ENCODE results near the gene EEA1. TPM values are rescaled to one million over a fixed set of nuclear protein-coding genes. Genes with fewer than 3 reads are reported as not detected.

The EEA1 gene
- total RNA-seq, 1 donor from 2014 or later = 19.6 TPM

DNA sequence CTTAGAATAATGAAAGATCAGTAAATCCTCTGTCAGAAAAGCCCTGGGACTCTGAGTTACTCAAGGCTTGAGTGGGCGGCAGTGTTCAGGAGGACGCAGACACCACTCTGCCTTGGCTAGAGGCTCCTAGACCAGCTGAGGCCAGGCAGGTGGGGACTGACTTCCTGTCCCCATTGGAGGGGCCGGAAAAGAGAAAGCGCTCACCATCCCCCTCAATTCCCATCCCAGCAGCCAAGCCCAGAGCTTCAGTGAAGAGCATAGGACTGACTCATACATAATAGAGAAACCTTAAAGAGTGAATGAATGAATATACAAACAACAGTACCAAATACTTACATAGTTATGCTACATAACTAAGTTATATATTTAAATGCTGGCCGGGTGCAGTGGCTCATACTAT is 164.3 kb downstream of the EEA1 start:
- DNase-seq (ENCODE audit: low spot score, unreplicated experiment) = no peak
- H3K27me3 Mint-ChIP-seq = no peaks in the 10 kb centered on the region
- peaks cover 8% of the 10 kb centered on the region for H3K4me1 Mint-ChIP-seq (ENCODE audit: low read depth)
- no peaks in the 10 kb centered on the region for H3K36me3 Mint-ChIP-seq (ENCODE audit: insufficient read depth)
- TF ChIP-seq, protein P1, sequence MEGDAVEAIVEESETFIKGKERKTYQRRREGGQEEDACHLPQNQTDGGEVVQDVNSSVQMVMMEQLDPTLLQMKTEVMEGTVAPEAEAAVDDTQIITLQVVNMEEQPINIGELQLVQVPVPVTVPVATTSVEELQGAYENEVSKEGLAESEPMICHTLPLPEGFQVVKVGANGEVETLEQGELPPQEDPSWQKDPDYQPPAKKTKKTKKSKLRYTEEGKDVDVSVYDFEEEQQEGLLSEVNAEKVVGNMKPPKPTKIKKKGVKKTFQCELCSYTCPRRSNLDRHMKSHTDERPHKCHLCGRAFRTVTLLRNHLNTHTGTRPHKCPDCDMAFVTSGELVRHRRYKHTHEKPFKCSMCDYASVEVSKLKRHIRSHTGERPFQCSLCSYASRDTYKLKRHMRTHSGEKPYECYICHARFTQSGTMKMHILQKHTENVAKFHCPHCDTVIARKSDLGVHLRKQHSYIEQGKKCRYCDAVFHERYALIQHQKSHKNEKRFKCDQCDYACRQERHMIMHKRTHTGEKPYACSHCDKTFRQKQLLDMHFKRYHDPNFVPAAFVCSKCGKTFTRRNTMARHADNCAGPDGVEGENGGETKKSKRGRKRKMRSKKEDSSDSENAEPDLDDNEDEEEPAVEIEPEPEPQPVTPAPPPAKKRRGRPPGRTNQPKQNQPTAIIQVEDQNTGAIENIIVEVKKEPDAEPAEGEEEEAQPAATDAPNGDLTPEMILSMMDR (IDR thresholded peaks at IDR 0.05; ENCODE audit: unreplicated experiment) = no peak
- no peak overlapping the region for H3K4me3 Mint-ChIP-seq (ENCODE audit: low read depth)
- no peaks in the 10 kb centered on the region for H3K9me3 Mint-ChIP-seq (ENCODE audit: low read depth)
- no peak overlapping the region for H3K27ac Mint-ChIP-seq

DNA sequence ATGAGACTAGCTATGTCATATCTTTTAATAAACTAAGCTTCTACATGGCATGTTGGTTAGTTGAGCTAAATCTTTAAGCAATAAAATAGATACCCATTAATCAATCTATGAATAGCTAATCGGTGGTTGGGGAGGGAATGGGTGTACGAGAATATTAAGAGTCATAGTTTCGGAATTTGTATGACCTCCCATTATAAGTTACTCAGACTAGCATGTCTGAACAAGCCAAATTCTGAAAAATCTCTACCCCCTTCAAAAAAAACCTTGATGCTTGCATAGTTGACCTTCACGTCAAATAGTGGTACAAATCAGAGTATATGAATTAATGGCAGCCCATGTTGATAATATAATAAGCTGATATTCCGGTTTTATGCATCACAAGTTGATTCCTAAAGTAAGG is 166.3 kb downstream of the EEA1 start:
- Mint-ChIP-seq H3K9me3 (ENCODE audit: low read depth) (no peaks in the 10 kb centered on the region), H3K4me3 (ENCODE audit: low read depth) (no peak overlapping the region), H3K36me3 (ENCODE audit: insufficient read depth) (no peaks in the 10 kb centered on the region), H3K27me3 (no peaks in the 10 kb centered on the region), H3K27ac (no peak overlapping the region), H3K4me1 (ENCODE audit: low read depth) (peaks cover 4% of the 10 kb centered on the region)
- DNase-seq (ENCODE audit: low spot score, unreplicated experiment) = no peak
- TF ChIP-seq, protein P1 (IDR thresholded peaks at IDR 0.05; ENCODE audit: unreplicated experiment) = no peak

DNA sequence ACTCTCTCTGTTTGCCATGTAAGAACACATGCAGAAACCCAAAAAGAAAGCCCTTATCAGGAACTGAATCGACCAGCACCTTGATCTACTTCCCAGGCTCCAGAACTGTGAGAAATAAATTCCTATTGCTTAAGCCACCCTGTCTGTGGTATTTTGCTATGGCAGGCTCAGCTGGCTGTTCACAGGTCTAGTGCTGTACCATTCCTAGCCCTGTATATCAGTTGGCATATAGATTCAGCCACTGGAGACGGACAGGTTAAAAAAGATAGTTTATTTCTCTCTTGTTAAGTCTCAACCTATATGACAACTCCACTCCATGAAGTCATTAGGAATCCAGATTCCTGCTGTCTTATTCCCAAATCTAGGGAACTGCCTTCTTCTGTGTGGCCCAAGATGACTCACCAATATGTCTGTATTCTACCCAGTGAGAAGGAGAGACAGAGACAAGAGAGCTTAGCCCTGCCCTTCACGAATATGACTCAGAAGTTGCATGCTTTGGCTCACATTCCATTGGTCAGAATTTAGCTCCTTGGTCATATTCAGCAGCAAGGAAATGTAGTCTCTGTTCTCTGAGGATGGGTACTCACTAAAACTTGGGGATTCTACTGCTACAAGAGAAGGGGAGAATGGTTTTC is 169.3 kb downstream of the EEA1 start:
- Mint-ChIP-seq H3K4me3 (ENCODE audit: low read depth) (no peak overlapping the region), H3K9me3 (ENCODE audit: low read depth) (no peaks in the 10 kb centered on the region), H3K4me1 (ENCODE audit: low read depth) (no peaks in the 10 kb centered on the region), H3K27me3 (no peaks in the 10 kb centered on the region), H3K36me3 (ENCODE audit: insufficient read depth) (no peaks in the 10 kb centered on the region), H3K27ac (no peak overlapping the region)
- DNase-seq (ENCODE audit: low spot score, unreplicated experiment) = no peak
- TF ChIP-seq, protein P1 (IDR thresholded peaks at IDR 0.05; ENCODE audit: unreplicated experiment) = no peak

DNA sequence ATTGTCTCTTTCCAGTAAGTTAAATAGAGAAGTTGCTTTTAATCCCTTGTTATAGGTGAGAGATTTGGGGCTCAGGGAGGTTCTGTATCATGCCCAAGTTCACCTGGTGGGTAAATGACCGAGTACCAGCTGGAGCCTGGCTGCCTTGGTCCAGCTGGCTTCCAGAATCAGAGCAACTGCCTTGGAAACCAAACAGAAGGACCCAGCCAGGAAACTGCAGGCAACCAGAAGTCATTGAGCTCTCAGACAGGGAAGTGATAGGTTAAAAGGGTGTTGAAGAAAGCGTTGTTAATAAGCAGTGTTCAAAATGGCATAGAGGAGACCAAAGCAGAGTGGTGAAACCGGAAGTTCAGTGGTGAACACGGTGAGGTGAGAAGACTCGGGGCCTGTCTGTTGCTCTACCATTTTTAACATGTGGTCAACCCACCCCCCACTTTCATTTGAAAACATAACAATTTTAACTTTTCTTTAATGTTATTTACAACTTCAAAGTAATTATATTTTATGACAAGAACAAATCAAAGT is 171.4 kb downstream of the EEA1 start:
- TF ChIP-seq, protein P1 (IDR thresholded peaks at IDR 0.05; ENCODE audit: unreplicated experiment) = no peak
- H3K27ac Mint-ChIP-seq = no peak overlapping the region
- peaks cover 4% of the 10 kb centered on the region for H3K9me3 Mint-ChIP-seq (ENCODE audit: low read depth)

DNA sequence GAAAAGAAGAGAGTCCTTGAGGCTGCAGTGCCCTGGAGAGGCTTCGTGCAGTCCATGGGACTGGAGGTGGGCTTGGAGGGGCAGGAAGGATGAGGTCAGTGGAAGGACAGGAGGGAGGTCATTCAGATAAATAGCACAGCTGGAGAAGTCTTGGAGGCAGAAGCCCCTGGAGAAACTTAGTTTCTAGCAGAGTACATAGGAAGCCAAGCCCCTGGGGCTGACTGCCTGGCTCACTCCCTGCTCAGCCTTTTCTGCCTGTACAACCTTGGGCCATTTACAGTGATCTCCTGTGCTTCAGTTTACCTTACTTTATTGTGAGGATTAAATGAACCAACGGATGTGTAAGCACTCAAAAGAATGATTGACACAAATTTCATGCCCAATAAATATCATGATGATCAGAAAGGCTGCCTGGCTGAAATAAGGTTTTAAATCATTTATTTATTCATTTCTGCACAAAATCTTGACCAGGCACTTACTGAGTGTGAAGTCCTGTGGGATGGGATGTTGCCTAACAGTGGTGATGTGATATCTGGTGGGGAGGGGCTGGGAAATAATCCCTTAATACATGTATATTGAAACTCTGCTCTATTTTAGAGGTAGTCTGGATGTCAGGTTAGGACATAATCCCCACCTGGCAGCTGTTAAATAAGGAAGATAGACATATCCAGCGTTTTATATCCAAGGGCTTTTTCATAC is 172.0 kb downstream of the EEA1 start:
- no peak overlapping the region for H3K27ac Mint-ChIP-seq
- no peak overlapping the region for H3K4me3 Mint-ChIP-seq (ENCODE audit: low read depth)
- H3K36me3 Mint-ChIP-seq (ENCODE audit: insufficient read depth) = no peaks in the 10 kb centered on the region
- no peak for DNase-seq (ENCODE audit: low spot score, unreplicated experiment)
- no peaks in the 10 kb centered on the region for H3K27me3 Mint-ChIP-seq
- H3K4me1 Mint-ChIP-seq (ENCODE audit: low read depth) = no peaks in the 10 kb centered on the region
- peaks cover 4% of the 10 kb centered on the region for H3K9me3 Mint-ChIP-seq (ENCODE audit: low read depth)
- TF ChIP-seq, protein P1 (IDR thresholded peaks at IDR 0.05; ENCODE audit: unreplicated experiment) = no peak

More for the DNA sequence above, 171.4 kb downstream of the EEA1 start:
- Mint-ChIP-seq H3K36me3 (ENCODE audit: insufficient read depth) (no peaks in the 10 kb centered on the region), H3K4me3 (ENCODE audit: low read depth) (no peak overlapping the region), H3K27me3 (no peaks in the 10 kb centered on the region), H3K4me1 (ENCODE audit: low read depth) (no peaks in the 10 kb centered on the region)
- no peak for DNase-seq (ENCODE audit: low spot score, unreplicated experiment)
